ENCODE measurements around the gene PROZ. TPM values are rescaled to one million over a fixed set of nuclear protein-coding genes. Genes with fewer than 3 reads are reported as not detected.

PROZ gene
- total and polyA plus RNA-seq, 2 of the 13 experiments (the other 11 are each of a cell fraction or from before 2014, with no cell fraction given) = 5.6 to 22.5 TPM

DNA sequence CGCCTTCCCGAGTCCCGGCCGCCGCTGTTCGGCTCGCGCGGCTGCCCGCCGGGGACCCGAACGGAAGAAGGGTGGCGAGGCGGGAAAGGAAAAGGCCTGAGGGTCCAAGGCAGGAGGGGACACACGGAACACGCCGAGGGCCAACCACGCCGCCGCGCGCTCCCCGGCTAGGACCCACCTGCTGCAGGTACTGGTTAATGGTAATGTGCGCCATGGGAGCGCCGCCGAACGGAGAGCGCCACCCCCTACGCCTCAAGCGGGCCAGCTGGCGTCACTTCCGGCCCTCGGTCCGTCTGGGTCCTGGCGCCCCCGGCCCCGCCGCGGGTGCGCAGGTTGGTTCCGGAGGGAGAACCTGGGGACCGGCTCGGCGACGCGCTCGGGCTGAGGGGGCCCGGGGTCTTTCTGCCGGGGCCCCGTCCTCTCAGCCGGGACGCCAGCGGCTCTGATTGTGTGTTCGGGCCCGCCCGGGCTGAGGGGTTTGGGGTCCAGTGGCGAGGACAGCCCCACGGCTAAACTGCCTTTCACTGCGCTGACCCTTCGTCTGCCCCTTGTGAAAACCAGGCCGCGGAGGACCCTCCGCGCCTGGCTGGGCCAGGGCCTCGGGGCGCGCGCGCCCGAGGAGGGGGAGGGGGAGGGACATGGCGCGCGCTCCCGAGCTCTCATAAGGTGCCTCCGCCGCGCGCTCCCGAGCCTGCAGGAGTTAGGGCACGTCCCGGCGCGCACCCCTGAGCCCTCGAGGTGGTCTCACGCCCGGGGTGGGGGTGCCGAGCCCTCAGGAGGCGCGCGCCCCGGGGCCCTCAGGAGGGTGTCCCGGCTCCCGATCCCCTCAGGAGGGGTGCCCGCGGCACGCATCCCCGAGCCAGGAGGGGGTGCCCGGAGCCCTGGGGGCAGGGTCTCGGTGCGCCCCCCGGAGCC lies 50.2 kb downstream of the PROZ start, which contains the start of gene PCID2 (continued):
- TF ChIP-seq YY1 (IDR thresholded peaks at IDR 0.05; ENCODE audit: insufficient read depth, insufficient replicate concordance, low read depth, low read length) (peak; percentile 88), ZNF432 (CRISPR knock-in tag; IDR thresholded peaks at IDR 0.05; ENCODE audit: borderline replicate concordance) (no peak), ZSCAN31 (CRISPR knock-in tag; IDR thresholded peaks at IDR 0.05; ENCODE audit: low read depth) (peak; percentile 33; the same call in 1 of the 2 replicates), HIVEP1 (CRISPR knock-in tag; IDR thresholded peaks at IDR 0.05) (peak; percentile 82), GATAD1 (CRISPR knock-in tag; IDR thresholded peaks at IDR 0.05) (peak; percentile 99), ZNF292 (CRISPR knock-in tag; IDR thresholded peaks at IDR 0.05; ENCODE audit: borderline replicate concordance, low read depth) (no peak), ZNF367 (CRISPR knock-in tag; IDR thresholded peaks at IDR 0.05; ENCODE audit: borderline replicate concordance) (peak; percentile 89), HDAC1 (CRISPR knock-in tag; IDR thresholded peaks at IDR 0.05) (peak; percentile 99), ZNF569 (CRISPR knock-in tag; IDR thresholded peaks at IDR 0.05; ENCODE audit: borderline replicate concordance) (no peak), ZNF337 (CRISPR knock-in tag; IDR thresholded peaks at IDR 0.05; ENCODE audit: borderline replicate concordance, low read depth) (peak; percentile 96), HNRNPL (IDR thresholded peaks at IDR 0.05; ENCODE audit: low read depth, low read length) (no peak), ZMYM2 (CRISPR knock-in tag; IDR thresholded peaks at IDR 0.05) (0 out of 2 replicates have a peak, but pooled peaks have one; percentile 33), PHF21A (CRISPR knock-in tag; IDR thresholded peaks at IDR 0.05) (peak; percentile 81; the same call in 1 of the 2 replicates), ZBTB7A (CRISPR knock-in tag; IDR thresholded peaks at IDR 0.05) (peak; percentile 83)
- TF ChIP-seq, protein P1, sequence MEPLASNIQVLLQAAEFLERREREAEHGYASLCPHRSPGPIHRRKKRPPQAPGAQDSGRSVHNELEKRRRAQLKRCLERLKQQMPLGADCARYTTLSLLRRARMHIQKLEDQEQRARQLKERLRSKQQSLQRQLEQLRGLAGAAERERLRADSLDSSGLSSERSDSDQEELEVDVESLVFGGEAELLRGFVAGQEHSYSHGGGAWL (CRISPR knock-in tag; IDR thresholded peaks at IDR 0.05) = peak; percentile 90
- TF ChIP-seq, protein P2, sequence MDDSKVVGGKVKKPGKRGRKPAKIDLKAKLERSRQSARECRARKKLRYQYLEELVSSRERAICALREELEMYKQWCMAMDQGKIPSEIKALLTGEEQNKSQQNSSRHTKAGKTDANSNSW (CRISPR knock-in tag; IDR thresholded peaks at IDR 0.05; ENCODE audit: borderline replicate concordance) = peak; percentile 94; the same call in 1 of the 2 replicates
- TF ChIP-seq, protein P3, sequence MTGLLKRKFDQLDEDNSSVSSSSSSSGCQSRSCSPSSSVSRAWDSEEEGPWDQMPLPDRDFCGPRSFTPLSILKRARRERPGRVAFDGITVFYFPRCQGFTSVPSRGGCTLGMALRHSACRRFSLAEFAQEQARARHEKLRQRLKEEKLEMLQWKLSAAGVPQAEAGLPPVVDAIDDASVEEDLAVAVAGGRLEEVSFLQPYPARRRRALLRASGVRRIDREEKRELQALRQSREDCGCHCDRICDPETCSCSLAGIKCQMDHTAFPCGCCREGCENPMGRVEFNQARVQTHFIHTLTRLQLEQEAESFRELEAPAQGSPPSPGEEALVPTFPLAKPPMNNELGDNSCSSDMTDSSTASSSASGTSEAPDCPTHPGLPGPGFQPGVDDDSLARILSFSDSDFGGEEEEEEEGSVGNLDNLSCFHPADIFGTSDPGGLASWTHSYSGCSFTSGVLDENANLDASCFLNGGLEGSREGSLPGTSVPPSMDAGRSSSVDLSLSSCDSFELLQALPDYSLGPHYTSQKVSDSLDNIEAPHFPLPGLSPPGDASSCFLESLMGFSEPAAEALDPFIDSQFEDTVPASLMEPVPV (CRISPR knock-in tag; IDR thresholded peaks at IDR 0.05) = peak; percentile 95
- TF ChIP-seq, protein P4, sequence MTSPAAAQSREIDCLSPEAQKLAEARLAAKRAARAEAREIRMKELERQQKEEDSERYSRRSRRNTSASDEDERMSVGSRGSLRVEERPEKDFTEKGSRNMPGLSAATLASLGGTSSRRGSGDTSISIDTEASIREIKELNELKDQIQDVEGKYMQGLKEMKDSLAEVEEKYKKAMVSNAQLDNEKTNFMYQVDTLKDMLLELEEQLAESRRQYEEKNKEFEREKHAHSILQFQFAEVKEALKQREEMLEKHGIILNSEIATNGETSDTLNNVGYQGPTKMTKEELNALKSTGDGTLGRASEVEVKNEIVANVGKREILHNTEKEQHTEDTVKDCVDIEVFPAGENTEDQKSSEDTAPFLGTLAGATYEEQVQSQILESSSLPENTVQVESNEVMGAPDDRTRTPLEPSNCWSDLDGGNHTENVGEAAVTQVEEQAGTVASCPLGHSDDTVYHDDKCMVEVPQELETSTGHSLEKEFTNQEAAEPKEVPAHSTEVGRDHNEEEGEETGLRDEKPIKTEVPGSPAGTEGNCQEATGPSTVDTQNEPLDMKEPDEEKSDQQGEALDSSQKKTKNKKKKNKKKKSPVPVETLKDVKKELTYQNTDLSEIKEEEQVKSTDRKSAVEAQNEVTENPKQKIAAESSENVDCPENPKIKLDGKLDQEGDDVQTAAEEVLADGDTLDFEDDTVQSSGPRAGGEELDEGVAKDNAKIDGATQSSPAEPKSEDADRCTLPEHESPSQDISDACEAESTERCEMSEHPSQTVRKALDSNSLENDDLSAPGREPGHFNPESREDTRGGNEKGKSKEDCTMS (CRISPR knock-in tag; conservative IDR thresholded peaks at IDR 0.05) = 0 out of 2 replicates have a peak, but pooled peaks have one; percentile 79
- TF ChIP-seq, protein P5, sequence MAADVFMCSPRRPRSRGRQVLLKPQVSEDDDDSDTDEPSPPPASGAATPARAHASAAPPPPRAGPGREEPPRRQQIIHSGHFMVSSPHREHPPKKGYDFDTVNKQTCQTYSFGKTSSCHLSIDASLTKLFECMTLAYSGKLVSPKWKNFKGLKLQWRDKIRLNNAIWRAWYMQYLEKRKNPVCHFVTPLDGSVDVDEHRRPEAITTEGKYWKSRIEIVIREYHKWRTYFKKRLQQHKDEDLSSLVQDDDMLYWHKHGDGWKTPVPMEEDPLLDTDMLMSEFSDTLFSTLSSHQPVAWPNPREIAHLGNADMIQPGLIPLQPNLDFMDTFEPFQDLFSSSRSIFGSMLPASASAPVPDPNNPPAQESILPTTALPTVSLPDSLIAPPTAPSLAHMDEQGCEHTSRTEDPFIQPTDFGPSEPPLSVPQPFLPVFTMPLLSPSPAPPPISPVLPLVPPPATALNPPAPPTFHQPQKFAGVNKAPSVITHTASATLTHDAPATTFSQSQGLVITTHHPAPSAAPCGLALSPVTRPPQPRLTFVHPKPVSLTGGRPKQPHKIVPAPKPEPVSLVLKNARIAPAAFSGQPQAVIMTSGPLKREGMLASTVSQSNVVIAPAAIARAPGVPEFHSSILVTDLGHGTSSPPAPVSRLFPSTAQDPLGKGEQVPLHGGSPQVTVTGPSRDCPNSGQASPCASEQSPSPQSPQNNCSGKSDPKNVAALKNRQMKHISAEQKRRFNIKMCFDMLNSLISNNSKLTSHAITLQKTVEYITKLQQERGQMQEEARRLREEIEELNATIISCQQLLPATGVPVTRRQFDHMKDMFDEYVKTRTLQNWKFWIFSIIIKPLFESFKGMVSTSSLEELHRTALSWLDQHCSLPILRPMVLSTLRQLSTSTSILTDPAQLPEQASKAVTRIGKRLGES (CRISPR knock-in tag; IDR thresholded peaks at IDR 0.05; ENCODE audit: borderline replicate concordance) = 0 out of 2 replicates have a peak, but pooled peaks have one; percentile 8
- TF ChIP-seq, protein P6, sequence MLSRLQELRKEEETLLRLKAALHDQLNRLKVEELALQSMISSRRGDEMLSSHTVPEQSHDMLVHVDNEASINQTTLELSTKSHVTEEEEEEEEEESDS (CRISPR knock-in tag; IDR thresholded peaks at IDR 0.05; ENCODE audit: borderline replicate concordance) = peak; percentile 60; the same call in 1 of the 2 replicates

Measured in HepG2 (cell line).